Astrocyte (in vitro differentiated cells and primary cell): ENCODE measurements around the gene ARNT2. TPM values are rescaled to one million over a fixed set of nuclear protein-coding genes. Genes with fewer than 3 reads are reported as not detected.

Source experiments
- DNase-seq: peaks from one replicate; pipeline ENCODE4 v3.0.0-alpha.2; 2010; ENCODE audit warnings: low read depth
- FAIRE-seq: peaks from 2 replicates; lab custom pipeline; 2011; peaks lifted over from hg19 to GRCh38; lab: Jason Lieb, UNC
- H2AFZ ChIP-seq: 2 replicates; pipeline ENCODE4 v1.6.0; 2012; ENCODE audit warnings: low read depth, low read length, inconsistent platforms
- H3K27ac ChIP-seq: 2 replicates; pipeline ENCODE4 v1.5.1; 2011; ENCODE audit warnings: low read depth, low read length, inconsistent platforms
- H3K27me3 ChIP-seq: 2 replicates; pipeline ENCODE4 v1.6.0; 2011; ENCODE audit warnings: low read length, inconsistent platforms; ENCODE audit not compliant: insufficient read depth
- H3K36me3 ChIP-seq: 2 replicates; pipeline ENCODE4 v1.5.1; 2011; ENCODE audit warnings: low read length, inconsistent platforms; ENCODE audit not compliant: insufficient read depth
- H3K4me1 ChIP-seq: 2 replicates; pipeline ENCODE4 v1.5.1; 2011; ENCODE audit warnings: low read length, inconsistent platforms; ENCODE audit not compliant: insufficient read depth
- H3K4me2 ChIP-seq: 2 replicates; pipeline ENCODE4 v1.6.0; 2012; ENCODE audit warnings: low read length, inconsistent platforms
- H3K4me3 ChIP-seq: 2 replicates; pipeline ENCODE4 v1.5.1; 2011; ENCODE audit warnings: low read depth, mild to moderate bottlenecking, low read length, inconsistent platforms; ENCODE audit not compliant: insufficient read depth
- H3K79me2 ChIP-seq: 2 replicates; pipeline ENCODE4 v1.6.0; 2012; ENCODE audit warnings: mild to moderate bottlenecking, low read length, inconsistent platforms; ENCODE audit not compliant: insufficient read depth
- H3K9ac ChIP-seq: 2 replicates; pipeline ENCODE4 v1.6.0; 2012; ENCODE audit warnings: mild to moderate bottlenecking, low read length, inconsistent platforms
- H3K9me3 ChIP-seq: 2 replicates; pipeline ENCODE4 v1.5.1; 2012; ENCODE audit warnings: low read depth, mild to moderate bottlenecking, low read length, inconsistent platforms; ENCODE audit not compliant: insufficient read depth
- H4K20me1 ChIP-seq: 2 replicates; pipeline ENCODE4 v1.6.0; 2012; ENCODE audit warnings: low read length, inconsistent platforms; ENCODE audit not compliant: insufficient read depth
- H3K27ac Mint-ChIP-seq: one replicate; pipeline ENCODE4 v1.8.0; 2021; ENCODE audit warnings: mild to moderate bottlenecking, mixed read lengths; ENCODE audit not compliant: unreplicated experiment
- H3K27me3 Mint-ChIP-seq: one replicate; pipeline ENCODE4 v1.8.0; 2021; ENCODE audit warnings: low read depth, mixed read lengths; ENCODE audit not compliant: unreplicated experiment
- H3K36me3 Mint-ChIP-seq: one replicate; pipeline ENCODE4 v1.8.0; 2021; ENCODE audit warnings: low read depth, mixed read lengths; ENCODE audit not compliant: unreplicated experiment
- H3K4me1 Mint-ChIP-seq: one replicate; pipeline ENCODE4 v1.8.0; 2021; ENCODE audit warnings: low read depth, mixed read lengths; ENCODE audit not compliant: unreplicated experiment
- H3K4me3 Mint-ChIP-seq: one replicate; pipeline ENCODE4 v1.8.0; 2021; ENCODE audit warnings: mild to moderate bottlenecking, moderate library complexity, mixed read lengths; ENCODE audit not compliant: unreplicated experiment
- H3K9me3 Mint-ChIP-seq: one replicate; pipeline ENCODE4 v1.8.0; 2021; ENCODE audit warnings: mild to moderate bottlenecking, mixed read lengths; ENCODE audit not compliant: unreplicated experiment
- EZH2 ChIP-seq: IDR thresholded peaks from 2 replicates; pipeline ENCODE4 v1.6.1; 2012; ENCODE audit warnings: mild to moderate bottlenecking, low read length, inconsistent platforms; ENCODE audit not compliant: insufficient read depth
- total RNA-seq: library from RNA; stranded (reverse); gene quantifications from 2 replicates; pipeline ENCODE4 v1.2.1, GENCODE V29; 2021
- TF ChIP-seq, protein P1 (sequence below): IDR thresholded peaks from 2 replicates; pipeline ENCODE4 v1.5.1; 2011; ENCODE audit warnings: low read depth, mild to moderate bottlenecking, inconsistent platforms, low read length, moderate library complexity; ENCODE audit not compliant: insufficient read depth

Gene ARNT2
- total RNA-seq, 1 donor from 2014 or later, result 3.5 TPM

DNA sequence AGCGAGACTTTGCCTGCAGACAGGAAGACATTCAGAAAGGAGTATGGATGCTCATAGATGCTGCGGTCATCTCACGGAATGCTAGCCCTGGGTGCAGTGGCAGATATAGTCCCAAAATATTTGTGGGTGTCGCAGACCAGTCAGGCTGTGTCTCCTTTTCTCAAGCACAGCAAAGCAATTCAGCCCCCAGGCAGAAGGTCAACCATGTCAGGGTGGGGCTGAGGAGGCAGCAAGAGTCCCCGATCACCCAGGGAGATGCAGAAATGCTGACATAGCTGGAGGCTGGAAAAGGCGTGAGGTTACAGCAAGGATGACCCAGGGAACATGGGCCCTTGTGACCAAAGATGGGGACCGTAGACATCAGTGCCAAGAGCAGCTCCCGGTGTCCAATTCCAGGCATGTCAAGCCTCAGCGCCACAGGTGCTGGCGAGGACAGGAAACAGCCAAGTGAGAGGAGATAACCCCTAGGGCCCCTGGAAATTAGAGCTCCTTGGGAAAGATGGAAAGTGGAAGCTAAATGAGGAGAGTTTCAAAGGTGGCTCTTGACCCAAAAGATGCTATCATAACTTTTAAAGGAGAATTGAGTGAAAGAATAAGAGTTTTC lies 209.7 kb downstream of the ARNT2 start:
- Histone ChIP-seq H4K20me1 (no peaks in the 10 kb centered on the region), H3K9ac (no peak overlapping the region), H3K27ac (no peak overlapping the region), H3K4me3 (no peak overlapping the region), H3K79me2 (no peaks in the 10 kb centered on the region), H3K27me3 (no peaks in the 10 kb centered on the region), H3K4me2 (no peak overlapping the region), H3K9me3 (no peaks in the 10 kb centered on the region), H2AFZ (no peak overlapping the region), H3K36me3 (no peaks in the 10 kb centered on the region), H3K4me1 (no peaks in the 10 kb centered on the region)
- Mint-ChIP-seq H3K4me1 (no peaks in the 10 kb centered on the region), H3K27me3 (peaks cover 32% of the 10 kb centered on the region), H3K4me3 (no peak overlapping the region), H3K27ac (no peak overlapping the region), H3K36me3 (no peaks in the 10 kb centered on the region), H3K9me3 (peaks cover 7% of the 10 kb centered on the region)
- DNase-seq (no peak), FAIRE-seq (no peak)
- no peak for TF ChIP-seq EZH2
- TF ChIP-seq, protein P1, sequence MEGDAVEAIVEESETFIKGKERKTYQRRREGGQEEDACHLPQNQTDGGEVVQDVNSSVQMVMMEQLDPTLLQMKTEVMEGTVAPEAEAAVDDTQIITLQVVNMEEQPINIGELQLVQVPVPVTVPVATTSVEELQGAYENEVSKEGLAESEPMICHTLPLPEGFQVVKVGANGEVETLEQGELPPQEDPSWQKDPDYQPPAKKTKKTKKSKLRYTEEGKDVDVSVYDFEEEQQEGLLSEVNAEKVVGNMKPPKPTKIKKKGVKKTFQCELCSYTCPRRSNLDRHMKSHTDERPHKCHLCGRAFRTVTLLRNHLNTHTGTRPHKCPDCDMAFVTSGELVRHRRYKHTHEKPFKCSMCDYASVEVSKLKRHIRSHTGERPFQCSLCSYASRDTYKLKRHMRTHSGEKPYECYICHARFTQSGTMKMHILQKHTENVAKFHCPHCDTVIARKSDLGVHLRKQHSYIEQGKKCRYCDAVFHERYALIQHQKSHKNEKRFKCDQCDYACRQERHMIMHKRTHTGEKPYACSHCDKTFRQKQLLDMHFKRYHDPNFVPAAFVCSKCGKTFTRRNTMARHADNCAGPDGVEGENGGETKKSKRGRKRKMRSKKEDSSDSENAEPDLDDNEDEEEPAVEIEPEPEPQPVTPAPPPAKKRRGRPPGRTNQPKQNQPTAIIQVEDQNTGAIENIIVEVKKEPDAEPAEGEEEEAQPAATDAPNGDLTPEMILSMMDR, result no peak

DNA sequence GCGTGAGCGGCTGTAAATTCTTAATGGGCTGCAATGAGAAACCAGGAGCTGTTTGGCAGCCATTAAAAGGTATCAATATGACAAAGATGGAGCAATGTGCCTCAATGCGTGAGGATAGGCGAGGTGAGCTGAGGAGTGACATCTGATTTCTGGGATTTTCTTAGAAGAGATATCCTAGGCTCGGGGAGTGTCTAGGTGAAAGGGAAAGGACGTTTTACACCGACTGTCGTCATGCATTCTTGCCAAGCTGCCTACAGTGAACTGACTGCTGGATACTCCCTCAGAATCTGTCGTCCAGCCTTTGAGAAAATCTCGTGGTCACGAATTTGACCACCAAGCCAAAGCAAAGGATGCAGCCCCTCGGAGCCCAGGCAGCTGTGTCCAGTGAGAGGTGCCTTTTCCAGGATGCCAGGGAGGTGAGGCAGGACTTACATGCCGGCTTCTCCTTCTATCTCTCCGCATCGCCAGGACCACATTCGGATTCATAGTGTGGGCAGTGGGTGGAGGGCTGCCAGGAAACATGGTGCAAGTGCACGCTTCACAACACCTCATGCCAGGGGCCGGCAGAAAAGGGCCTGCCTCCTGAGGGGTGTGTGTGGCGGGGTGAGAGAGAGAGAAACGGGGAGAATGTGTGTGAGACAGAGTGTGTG lies 210.7 kb downstream of the ARNT2 start:
- peaks cover 30% of the 10 kb centered on the region for H3K27me3 Mint-ChIP-seq
- no peaks in the 10 kb centered on the region for H3K36me3 ChIP-seq
- H3K9me3 Mint-ChIP-seq, result peaks cover 7% of the 10 kb centered on the region
- no peaks in the 10 kb centered on the region for H3K9me3 ChIP-seq
- no peaks in the 10 kb centered on the region for H3K36me3 Mint-ChIP-seq
- H3K79me2 ChIP-seq, result no peaks in the 10 kb centered on the region
- H3K4me1 Mint-ChIP-seq, result no peaks in the 10 kb centered on the region
- no peak for DNase-seq
- H3K4me2 ChIP-seq, result no peak overlapping the region
- TF ChIP-seq, protein P1, result no peak
- no peak for TF ChIP-seq EZH2
- no peaks in the 10 kb centered on the region for H4K20me1 ChIP-seq
- H3K27ac ChIP-seq, result no peak overlapping the region
- no peak overlapping the region for H2AFZ ChIP-seq
- no peak overlapping the region for H3K4me3 Mint-ChIP-seq
- no peak overlapping the region for H3K4me3 ChIP-seq
- FAIRE-seq, result no peak
- H3K27ac Mint-ChIP-seq, result no peak overlapping the region
- H3K27me3 ChIP-seq, result no peaks in the 10 kb centered on the region
- H3K9ac ChIP-seq, result no peak overlapping the region
- no peaks in the 10 kb centered on the region for H3K4me1 ChIP-seq

GRCh38 chr15:80615361-80615736 lies 211.2 kb downstream of the ARNT2 start:
- no peak for FAIRE-seq
- no peak overlapping the region for H3K9ac ChIP-seq
- H3K27ac Mint-ChIP-seq, result no peak overlapping the region

More at GRCh38 chr15:80615361-80615736, 211.2 kb downstream of the ARNT2 start:
- H3K79me2 ChIP-seq, result no peaks in the 10 kb centered on the region
- H3K36me3 ChIP-seq, result no peaks in the 10 kb centered on the region
- TF ChIP-seq EZH2, result no peak
- TF ChIP-seq, protein P1, result no peak
- H3K4me3 Mint-ChIP-seq, result no peak overlapping the region
- no peaks in the 10 kb centered on the region for H3K4me1 ChIP-seq
- no peak overlapping the region for H3K4me3 ChIP-seq
- no peak for DNase-seq
- H3K27ac ChIP-seq, result no peak overlapping the region
- H3K27me3 ChIP-seq, result no peaks in the 10 kb centered on the region
- no peak overlapping the region for H3K4me2 ChIP-seq
- peaks cover 7% of the 10 kb centered on the region for H3K9me3 Mint-ChIP-seq
- H2AFZ ChIP-seq, result no peak overlapping the region
- H4K20me1 ChIP-seq, result no peaks in the 10 kb centered on the region
- H3K4me1 Mint-ChIP-seq, result no peaks in the 10 kb centered on the region
- no peaks in the 10 kb centered on the region for H3K36me3 Mint-ChIP-seq
- H3K9me3 ChIP-seq, result no peaks in the 10 kb centered on the region
- H3K27me3 Mint-ChIP-seq, result peaks cover 30% of the 10 kb centered on the region
